ENCODE results near the gene RABEPK. TPM values are rescaled to one million over a fixed set of nuclear protein-coding genes. Genes with fewer than 3 reads are reported as not detected.
"Not testable (repeated sequence)": the region's sequence is repeated elsewhere in the genome, so short reads cannot be mapped to it uniquely, and the experiment has no call there.

Gene RABEPK
- total RNA-seq, 1 donor from 2014 or later = 30.7 TPM

DNA sequence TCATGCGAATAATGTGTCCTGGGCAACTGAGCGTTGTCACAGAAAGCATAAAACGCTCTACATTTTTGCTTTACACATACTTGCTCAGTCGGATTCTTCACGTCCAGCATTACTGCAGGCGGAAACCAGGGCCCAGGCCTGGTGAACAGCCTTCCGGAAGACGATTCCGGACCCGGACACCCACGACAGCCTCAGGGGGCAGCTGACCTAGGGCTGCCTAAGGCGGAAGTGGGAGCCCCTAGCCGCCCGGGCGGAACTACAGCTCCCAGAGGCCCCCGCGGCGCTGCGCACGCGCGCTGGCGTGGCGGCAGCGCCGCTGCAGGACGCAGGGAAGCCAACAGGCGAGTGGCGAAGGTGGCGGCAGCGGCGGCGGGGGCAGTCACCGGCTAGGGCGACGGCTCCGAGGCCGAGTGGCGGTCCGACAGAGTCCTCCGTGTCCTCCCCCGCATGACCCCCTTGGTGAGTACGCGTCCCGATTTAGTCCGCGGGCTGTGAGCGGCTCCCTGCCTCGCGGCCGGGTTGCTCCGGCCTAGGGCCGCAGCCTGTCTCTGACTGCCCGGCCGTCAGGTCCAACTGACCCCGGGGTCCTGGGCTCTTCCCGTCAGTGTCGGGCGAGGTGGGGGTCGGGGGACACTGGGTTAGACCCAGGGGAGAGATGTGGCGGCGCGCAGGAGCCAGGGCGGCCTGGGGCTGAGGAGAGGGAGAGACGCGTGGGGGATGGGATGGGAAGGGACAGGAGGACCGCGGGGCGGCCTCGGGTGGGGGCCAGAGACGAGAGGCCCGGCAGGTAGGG, 61.4 kb downstream of the RABEPK start, which contains the start of gene GAPVD1:
TSS of gene GAPVD1 (plus strand) at position 326 of the 793 bp plus-strand sequence. CDS start 37,096 bp downstream, outside the sequence.
- peaks cover 11% of the 10 kb centered on the region for H3K4me1 Mint-ChIP-seq (ENCODE audit: low read depth, unreplicated experiment)
- H3K4me3 Mint-ChIP-seq (ENCODE audit: unreplicated experiment) = peak within 1 kb of the TSS; percentile 98
- H3K9me3 Mint-ChIP-seq (ENCODE audit: unreplicated experiment) = no peaks in the 10 kb centered on the region
- peak within 1 kb of the TSS; percentile 82 for H3K4me2 ChIP-seq (ENCODE audit: low read length)
- peaks cover 7% of the 10 kb centered on the region for H3K4me1 ChIP-seq (ENCODE audit: insufficient read depth, low read length)
- TF ChIP-seq, protein P1, sequence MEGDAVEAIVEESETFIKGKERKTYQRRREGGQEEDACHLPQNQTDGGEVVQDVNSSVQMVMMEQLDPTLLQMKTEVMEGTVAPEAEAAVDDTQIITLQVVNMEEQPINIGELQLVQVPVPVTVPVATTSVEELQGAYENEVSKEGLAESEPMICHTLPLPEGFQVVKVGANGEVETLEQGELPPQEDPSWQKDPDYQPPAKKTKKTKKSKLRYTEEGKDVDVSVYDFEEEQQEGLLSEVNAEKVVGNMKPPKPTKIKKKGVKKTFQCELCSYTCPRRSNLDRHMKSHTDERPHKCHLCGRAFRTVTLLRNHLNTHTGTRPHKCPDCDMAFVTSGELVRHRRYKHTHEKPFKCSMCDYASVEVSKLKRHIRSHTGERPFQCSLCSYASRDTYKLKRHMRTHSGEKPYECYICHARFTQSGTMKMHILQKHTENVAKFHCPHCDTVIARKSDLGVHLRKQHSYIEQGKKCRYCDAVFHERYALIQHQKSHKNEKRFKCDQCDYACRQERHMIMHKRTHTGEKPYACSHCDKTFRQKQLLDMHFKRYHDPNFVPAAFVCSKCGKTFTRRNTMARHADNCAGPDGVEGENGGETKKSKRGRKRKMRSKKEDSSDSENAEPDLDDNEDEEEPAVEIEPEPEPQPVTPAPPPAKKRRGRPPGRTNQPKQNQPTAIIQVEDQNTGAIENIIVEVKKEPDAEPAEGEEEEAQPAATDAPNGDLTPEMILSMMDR (IDR thresholded peaks at IDR 0.05; ENCODE audit: insufficient read depth, low read depth, low read length) = peak; percentile 2
- TF ChIP-seq EZH2 (IDR thresholded peaks at IDR 0.05; ENCODE audit: insufficient read depth, low read length) = no peak
- no peak for FAIRE-seq
- peak within 1 kb of the TSS; percentile 62 for H3K27ac ChIP-seq (ENCODE audit: low read depth, low read length)
- no peaks in the 10 kb centered on the region for H3K27me3 ChIP-seq (ENCODE audit: insufficient read depth, low read length)
- H4K20me1 ChIP-seq (ENCODE audit: insufficient read depth, low read length) = peaks cover 37% of the 10 kb centered on the region
- peak within 1 kb of the TSS; percentile 82 for H3K27ac Mint-ChIP-seq (ENCODE audit: unreplicated experiment)
- H2AFZ ChIP-seq (ENCODE audit: low read depth, low read length) = peak within 1 kb of the TSS; percentile 91
- peak; percentile 57 for DNase-seq (ENCODE audit: low read depth)
- peak within 1 kb of the TSS; percentile 94 for H3K9ac ChIP-seq (ENCODE audit: low read length)
- no peaks in the 10 kb centered on the region for H3K9me3 ChIP-seq (ENCODE audit: insufficient read depth, low read depth, low read length)
- H3K27me3 Mint-ChIP-seq (ENCODE audit: low read depth, unreplicated experiment) = no peaks in the 10 kb centered on the region
- no peaks in the 10 kb centered on the region for H3K36me3 ChIP-seq (ENCODE audit: insufficient read depth, low read length)
- peaks cover 2% of the 10 kb centered on the region for H3K36me3 Mint-ChIP-seq (ENCODE audit: low read depth, unreplicated experiment)
- peak within 1 kb of the TSS; percentile 84 for H3K4me3 ChIP-seq (ENCODE audit: insufficient read depth, low read depth, low read length)
- peaks cover 48% of the 10 kb centered on the region for H3K79me2 ChIP-seq (ENCODE audit: insufficient read depth, low read length)

DNA sequence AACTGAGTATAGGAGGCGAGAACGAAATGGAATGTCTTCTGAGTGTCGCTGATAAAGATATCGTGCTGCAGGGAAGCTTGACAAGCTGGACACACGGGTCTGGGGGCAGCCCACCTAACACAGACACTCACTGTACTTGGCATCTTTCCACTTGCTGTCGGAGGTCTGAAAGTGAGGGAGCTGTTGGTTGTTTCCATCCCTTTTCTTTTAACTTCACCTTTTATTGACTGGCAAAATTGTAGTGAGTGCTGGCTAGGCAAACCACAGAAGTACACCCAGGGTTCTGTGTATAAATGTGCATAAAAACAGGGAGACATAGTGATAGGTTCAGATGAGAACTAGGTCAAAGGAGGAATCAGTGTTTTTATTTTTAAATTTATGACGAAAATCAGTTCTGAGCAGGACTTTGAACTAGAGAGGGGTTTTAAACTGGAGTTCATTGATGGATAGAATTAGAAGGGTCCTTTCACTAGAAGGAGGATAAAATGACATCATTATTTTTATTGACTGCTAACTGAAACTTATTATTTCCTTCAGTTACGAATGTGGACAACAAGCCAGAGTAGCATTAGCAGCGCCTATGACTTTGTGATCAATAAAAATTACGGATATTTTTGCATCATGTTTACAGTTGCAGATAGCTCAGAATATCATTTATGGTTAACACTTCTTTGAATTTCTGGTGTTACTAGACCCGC, 62.1 kb downstream of the RABEPK start:
- no peaks in the 10 kb centered on the region for H3K27me3 Mint-ChIP-seq (ENCODE audit: low read depth, unreplicated experiment)
- no peak for TF ChIP-seq EZH2 (IDR thresholded peaks at IDR 0.05; ENCODE audit: insufficient read depth, low read length)
- TF ChIP-seq, protein P1 (IDR thresholded peaks at IDR 0.05; ENCODE audit: insufficient read depth, low read depth, low read length) = no peak
- H3K9ac ChIP-seq (ENCODE audit: low read length) = peak overlapping the region; percentile 94
- H3K4me3 ChIP-seq (ENCODE audit: insufficient read depth, low read depth, low read length) = peak overlapping the region; percentile 84
- DNase-seq (ENCODE audit: low read depth) (no peak), FAIRE-seq (no peak)
- H3K36me3 ChIP-seq (ENCODE audit: insufficient read depth, low read length) = no peaks in the 10 kb centered on the region
- peaks cover 7% of the 10 kb centered on the region for H3K4me1 ChIP-seq (ENCODE audit: insufficient read depth, low read length)
- peaks cover 55% of the 10 kb centered on the region for H3K79me2 ChIP-seq (ENCODE audit: insufficient read depth, low read length)
- no peaks in the 10 kb centered on the region for H3K9me3 ChIP-seq (ENCODE audit: insufficient read depth, low read depth, low read length)
- H3K27ac Mint-ChIP-seq (ENCODE audit: unreplicated experiment) = peak overlapping the region; percentile 82
- peaks cover 11% of the 10 kb centered on the region for H3K4me1 Mint-ChIP-seq (ENCODE audit: low read depth, unreplicated experiment)
- peak overlapping the region; percentile 91 for H2AFZ ChIP-seq (ENCODE audit: low read depth, low read length)
- no peaks in the 10 kb centered on the region for H3K27me3 ChIP-seq (ENCODE audit: insufficient read depth, low read length)
- peaks cover 42% of the 10 kb centered on the region for H4K20me1 ChIP-seq (ENCODE audit: insufficient read depth, low read length)
- peak overlapping the region; percentile 62 for H3K27ac ChIP-seq (ENCODE audit: low read depth, low read length)
- H3K9me3 Mint-ChIP-seq (ENCODE audit: unreplicated experiment) = no peaks in the 10 kb centered on the region
- H3K4me3 Mint-ChIP-seq (ENCODE audit: unreplicated experiment) = peak overlapping the region; percentile 98
- peak overlapping the region; percentile 82 for H3K4me2 ChIP-seq (ENCODE audit: low read length)
- peaks cover 2% of the 10 kb centered on the region for H3K36me3 Mint-ChIP-seq (ENCODE audit: low read depth, unreplicated experiment)

DNA sequence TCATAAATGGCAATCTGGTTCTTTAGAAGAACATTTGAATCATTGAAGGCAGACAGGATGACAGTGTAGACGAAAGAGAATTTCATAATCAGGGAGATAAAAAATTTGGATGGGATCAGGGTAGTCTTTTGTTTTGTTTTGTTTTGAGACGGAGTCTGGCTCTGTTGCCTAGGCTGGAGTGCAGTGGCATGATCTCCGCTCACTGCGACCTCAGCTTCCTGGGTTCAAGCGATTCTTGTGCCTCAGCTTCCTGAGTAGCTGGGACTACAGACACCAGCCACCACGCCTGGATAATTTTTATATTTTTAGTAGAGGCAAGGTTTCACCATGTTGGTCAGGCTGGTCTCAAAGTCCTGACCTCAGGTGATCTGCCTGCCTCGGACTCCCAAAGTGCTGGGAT, 63.7 kb downstream of the RABEPK start:
- not testable (repeated sequence) for DNase-seq (ENCODE audit: low read depth); H3K9ac ChIP-seq (ENCODE audit: low read length); FAIRE-seq; H3K4me2 ChIP-seq (ENCODE audit: low read length); H3K27me3 ChIP-seq (ENCODE audit: insufficient read depth, low read length); H3K4me1 ChIP-seq (ENCODE audit: insufficient read depth, low read length); H3K36me3 Mint-ChIP-seq (ENCODE audit: low read depth, unreplicated experiment); H3K4me3 ChIP-seq (ENCODE audit: insufficient read depth, low read depth, low read length); H3K27me3 Mint-ChIP-seq (ENCODE audit: low read depth, unreplicated experiment); H3K27ac ChIP-seq (ENCODE audit: low read depth, low read length); H3K9me3 ChIP-seq (ENCODE audit: insufficient read depth, low read depth, low read length); H3K9me3 Mint-ChIP-seq (ENCODE audit: unreplicated experiment); H2AFZ ChIP-seq (ENCODE audit: low read depth, low read length); H3K36me3 ChIP-seq (ENCODE audit: insufficient read depth, low read length)
- peaks cover 11% of the 10 kb centered on the region for H3K4me1 Mint-ChIP-seq (ENCODE audit: low read depth, unreplicated experiment)
- peaks cover 54% of the 10 kb centered on the region for H4K20me1 ChIP-seq (ENCODE audit: insufficient read depth, low read length)
- H3K4me3 Mint-ChIP-seq (ENCODE audit: unreplicated experiment) = peak overlapping the region; percentile 62
- H3K79me2 ChIP-seq (ENCODE audit: insufficient read depth, low read length) = peaks cover 71% of the 10 kb centered on the region
- H3K27ac Mint-ChIP-seq (ENCODE audit: unreplicated experiment) = peak overlapping the region; percentile 80
